Liver (tissue), 9 donors: Measurements from ENCODE around the gene BTLA. TPM values are rescaled to one million over a fixed set of nuclear protein-coding genes. Genes with fewer than 3 reads are reported as not detected.

Experiments used
- DNase-seq: peaks from one replicate; pipeline ENCODE4 v3.0.0-alpha.2; 2017; ENCODE audit warnings: low spot score
- H3K27ac ChIP-seq, 2 donors: one replicate each; pipeline ENCODE4 v1.7.0; 2013; ENCODE audit warnings: inconsistent platforms in 2 of 2, low read length in 2 of 2, control low read depth in 1 of 2, low read depth in 1 of 2, mild to moderate bottlenecking in 1 of 2
- H3K27me3 ChIP-seq, 4 donors: one replicate each; pipeline versions ENCODE4 v1.6.1 to v1.7.0; 2013; ENCODE audit warnings: low read length in 3 of 4, inconsistent platforms in 1 of 4, mild to moderate bottlenecking in 1 of 4, moderate library complexity in 1 of 4; ENCODE audit not compliant: control insufficient read depth in 4 of 4, insufficient read depth in 4 of 4
- H3K36me3 ChIP-seq, 4 donors: one replicate each; pipeline versions ENCODE4 v1.6.1 to v1.7.0; 2013; ENCODE audit warnings: low read length in 3 of 4, mild to moderate bottlenecking in 3 of 4, low read depth in 1 of 4, moderate library complexity in 1 of 4; ENCODE audit not compliant: control insufficient read depth in 4 of 4, insufficient read depth in 3 of 4
- H3K4me1 ChIP-seq, 4 donors: one replicate each; pipeline versions ENCODE4 v1.6.1 to v1.7.0; 2013; ENCODE audit warnings: low read length in 3 of 4, mild to moderate bottlenecking in 3 of 4, moderate library complexity in 1 of 4; ENCODE audit not compliant: control insufficient read depth in 4 of 4, insufficient read depth in 4 of 4
- H3K4me3 ChIP-seq, 3 donors: one replicate each; pipeline versions ENCODE4 v1.6.1 to v1.7.0; 2013; ENCODE audit warnings: low read length in 3 of 3, control low read depth in 1 of 3, low read depth in 1 of 3, mild to moderate bottlenecking in 1 of 3
- H3K9ac ChIP-seq, 2 donors: one replicate each; pipeline ENCODE4 v1.7.0; 2013; ENCODE audit warnings: low read length in 2 of 2, mild to moderate bottlenecking in 2 of 2, moderate library complexity in 2 of 2, control low read depth in 1 of 2, low read depth in 1 of 2
- H3K9me3 ChIP-seq, 4 donors: one replicate each; pipeline versions ENCODE4 v1.6.1 to v1.7.0; 2013; ENCODE audit warnings: low read length in 3 of 4; ENCODE audit not compliant: control insufficient read depth in 4 of 4
- EGR1 ChIP-seq, 2 donors: IDR thresholded peaks; 2 replicates each; pipeline ENCODE4 v1.6.1; 2016 to 2018; ENCODE audit warnings: antibody characterized with exemption in 2 of 2, low read depth in 2 of 2
- FOXA1 ChIP-seq: IDR thresholded peaks from 2 replicates; pipeline ENCODE4 v1.6.1; 2016; ENCODE audit warnings: antibody characterized with exemption
- FOXA2 ChIP-seq: IDR thresholded peaks from 2 replicates; pipeline ENCODE4 v1.6.1; 2016; ENCODE audit warnings: antibody characterized with exemption
- GABPA ChIP-seq, 2 donors: IDR thresholded peaks in 1 of 2; conservative IDR thresholded peaks in 1 of 2; 2 replicates each; pipeline ENCODE4 v1.6.1; 2016; ENCODE audit warnings: antibody characterized with exemption in 2 of 2, mild to moderate bottlenecking in 1 of 2, moderate library complexity in 1 of 2
- HNF4A ChIP-seq, 2 donors: conservative IDR thresholded peaks; 2 replicates each; pipeline ENCODE4 v1.6.1; 2016; ENCODE audit warnings: antibody characterized with exemption in 2 of 2, mild to moderate bottlenecking in 2 of 2
- HNF4G ChIP-seq: IDR thresholded peaks from 2 replicates; pipeline ENCODE4 v1.6.1; 2016; ENCODE audit warnings: antibody characterized with exemption
- JUND ChIP-seq, 2 donors: IDR thresholded peaks; 2 replicates each; pipeline ENCODE4 v1.6.1; 2016; ENCODE audit warnings: antibody characterized with exemption in 2 of 2
- NR2F2 ChIP-seq: IDR thresholded peaks from 2 replicates; pipeline ENCODE4 v1.6.1; 2016; ENCODE audit warnings: antibody characterized with exemption
- RAD21 ChIP-seq, 2 donors: IDR thresholded peaks; 2 replicates each; pipeline ENCODE4 v1.6.1; 2016; ENCODE audit warnings: antibody characterized with exemption in 2 of 2, mild to moderate bottlenecking in 2 of 2
- RXRA ChIP-seq, 2 donors: IDR thresholded peaks; 2 replicates each; pipeline ENCODE4 v1.6.1; 2017 to 2018; ENCODE audit warnings: antibody characterized with exemption in 2 of 2, mild to moderate bottlenecking in 1 of 2
- SP1 ChIP-seq: IDR thresholded peaks from 2 replicates; pipeline ENCODE4 v1.6.1; 2018; ENCODE audit warnings: antibody characterized with exemption, mild to moderate bottlenecking
- TAF1 ChIP-seq: conservative IDR thresholded peaks from 2 replicates; pipeline ENCODE4 v1.6.1; 2016; ENCODE audit warnings: antibody characterized with exemption, mild to moderate bottlenecking
- YY1 ChIP-seq: IDR thresholded peaks from 2 replicates; pipeline ENCODE4 v1.6.1; 2016; ENCODE audit warnings: antibody characterized with exemption, mild to moderate bottlenecking
- WGBS: extraction: QIAGEN DNeasy Blood & Tissue Kit; methylation state at CpG from one replicate; pipeline ENCODE4 v1.1.7; 2013; 5-methylcytosine and 5-hydroxymethylcytosine counted together
- polyA plus RNA-seq, 2 donors: library from polyadenylated mRNA; stranded (reverse) in 1 of 2; unstranded in 1 of 2; fragments of 200-250 nt in 1 of 2; fragments of >200 nt in 1 of 2; fragmentation: Nextera tagmentation in 1 of 2; extraction: Ambion mirVana in 1 of 2; gene quantifications; one replicate each; pipeline versions ENCODE4 v1.2.1 to v1.2.3, GENCODE V29; 2013 to 2015
- total RNA-seq, 2 donors: library from RNA; depleted of rRNA; stranded (reverse); fragments of >200 nt; gene quantifications; one replicate each; pipeline ENCODE4 v1.2.3, GENCODE V29; 2014
- TF ChIP-seq, protein P1 (sequence below): IDR thresholded peaks from 2 replicates; pipeline ENCODE4 v1.6.1; 2016; ENCODE audit warnings: antibody characterized with exemption, mild to moderate bottlenecking
- TF ChIP-seq, protein P2 (sequence below): IDR thresholded peaks from 2 replicates; pipeline ENCODE4 v1.6.1; 2016; ENCODE audit warnings: antibody characterized with exemption
- TF ChIP-seq, protein P3 (sequence below): IDR thresholded peaks from 2 replicates; pipeline ENCODE4 v1.6.1; 2016; ENCODE audit warnings: antibody characterized with exemption
- TF ChIP-seq, protein P4 (sequence below): fragments of 150-350 bp; IDR thresholded peaks from 2 replicates; pipeline ENCODE4 v1.5.1; 2017; ENCODE audit warnings: improper control_type of control experiment, low read depth, low read length; ENCODE audit not compliant: missing input control
- donor health status: healthy.
- donor health status: healthy.
- donor health status: healthy.
- donor health status: healthy.
- donor health status: healthy.

BTLA gene
- total and polyA plus RNA-seq, 4 donors, result 0.08 to 0.43 (median 0.27) TPM

DNA sequence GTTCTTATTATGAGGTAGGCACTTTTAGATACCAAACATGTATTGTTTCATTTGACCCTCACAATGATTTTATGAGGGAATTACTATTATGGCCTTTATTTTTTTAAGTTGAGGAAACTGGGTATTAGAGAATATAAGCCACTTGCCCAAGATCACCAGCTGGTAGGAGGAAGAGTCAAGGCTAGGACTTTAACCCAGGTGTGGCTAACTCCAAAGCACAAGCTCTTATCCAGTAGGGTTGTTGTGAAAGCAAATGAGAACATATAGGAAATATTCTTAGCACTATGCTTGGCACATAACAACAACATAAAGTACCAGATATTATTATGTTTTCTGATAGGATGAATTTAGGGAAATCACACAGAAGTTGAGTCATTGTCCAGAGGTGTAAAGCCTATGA is 7.9 kb downstream of the BTLA start (continued):
- TF ChIP-seq, protein P1, sequence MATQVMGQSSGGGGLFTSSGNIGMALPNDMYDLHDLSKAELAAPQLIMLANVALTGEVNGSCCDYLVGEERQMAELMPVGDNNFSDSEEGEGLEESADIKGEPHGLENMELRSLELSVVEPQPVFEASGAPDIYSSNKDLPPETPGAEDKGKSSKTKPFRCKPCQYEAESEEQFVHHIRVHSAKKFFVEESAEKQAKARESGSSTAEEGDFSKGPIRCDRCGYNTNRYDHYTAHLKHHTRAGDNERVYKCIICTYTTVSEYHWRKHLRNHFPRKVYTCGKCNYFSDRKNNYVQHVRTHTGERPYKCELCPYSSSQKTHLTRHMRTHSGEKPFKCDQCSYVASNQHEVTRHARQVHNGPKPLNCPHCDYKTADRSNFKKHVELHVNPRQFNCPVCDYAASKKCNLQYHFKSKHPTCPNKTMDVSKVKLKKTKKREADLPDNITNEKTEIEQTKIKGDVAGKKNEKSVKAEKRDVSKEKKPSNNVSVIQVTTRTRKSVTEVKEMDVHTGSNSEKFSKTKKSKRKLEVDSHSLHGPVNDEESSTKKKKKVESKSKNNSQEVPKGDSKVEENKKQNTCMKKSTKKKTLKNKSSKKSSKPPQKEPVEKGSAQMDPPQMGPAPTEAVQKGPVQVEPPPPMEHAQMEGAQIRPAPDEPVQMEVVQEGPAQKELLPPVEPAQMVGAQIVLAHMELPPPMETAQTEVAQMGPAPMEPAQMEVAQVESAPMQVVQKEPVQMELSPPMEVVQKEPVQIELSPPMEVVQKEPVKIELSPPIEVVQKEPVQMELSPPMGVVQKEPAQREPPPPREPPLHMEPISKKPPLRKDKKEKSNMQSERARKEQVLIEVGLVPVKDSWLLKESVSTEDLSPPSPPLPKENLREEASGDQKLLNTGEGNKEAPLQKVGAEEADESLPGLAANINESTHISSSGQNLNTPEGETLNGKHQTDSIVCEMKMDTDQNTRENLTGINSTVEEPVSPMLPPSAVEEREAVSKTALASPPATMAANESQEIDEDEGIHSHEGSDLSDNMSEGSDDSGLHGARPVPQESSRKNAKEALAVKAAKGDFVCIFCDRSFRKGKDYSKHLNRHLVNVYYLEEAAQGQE, result no peak
- TF ChIP-seq RAD21 (IDR thresholded peaks at IDR 0.05), result no peak
- TF ChIP-seq HNF4G, result no peak
- TF ChIP-seq YY1, result no peak
- TF ChIP-seq, protein P2, sequence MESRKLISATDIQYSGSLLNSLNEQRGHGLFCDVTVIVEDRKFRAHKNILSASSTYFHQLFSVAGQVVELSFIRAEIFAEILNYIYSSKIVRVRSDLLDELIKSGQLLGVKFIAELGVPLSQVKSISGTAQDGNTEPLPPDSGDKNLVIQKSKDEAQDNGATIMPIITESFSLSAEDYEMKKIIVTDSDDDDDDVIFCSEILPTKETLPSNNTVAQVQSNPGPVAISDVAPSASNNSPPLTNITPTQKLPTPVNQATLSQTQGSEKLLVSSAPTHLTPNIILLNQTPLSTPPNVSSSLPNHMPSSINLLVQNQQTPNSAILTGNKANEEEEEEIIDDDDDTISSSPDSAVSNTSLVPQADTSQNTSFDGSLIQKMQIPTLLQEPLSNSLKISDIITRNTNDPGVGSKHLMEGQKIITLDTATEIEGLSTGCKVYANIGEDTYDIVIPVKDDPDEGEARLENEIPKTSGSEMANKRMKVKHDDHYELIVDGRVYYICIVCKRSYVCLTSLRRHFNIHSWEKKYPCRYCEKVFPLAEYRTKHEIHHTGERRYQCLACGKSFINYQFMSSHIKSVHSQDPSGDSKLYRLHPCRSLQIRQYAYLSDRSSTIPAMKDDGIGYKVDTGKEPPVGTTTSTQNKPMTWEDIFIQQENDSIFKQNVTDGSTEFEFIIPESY, result no peak
- TF ChIP-seq NR2F2, result no peak

DNA sequence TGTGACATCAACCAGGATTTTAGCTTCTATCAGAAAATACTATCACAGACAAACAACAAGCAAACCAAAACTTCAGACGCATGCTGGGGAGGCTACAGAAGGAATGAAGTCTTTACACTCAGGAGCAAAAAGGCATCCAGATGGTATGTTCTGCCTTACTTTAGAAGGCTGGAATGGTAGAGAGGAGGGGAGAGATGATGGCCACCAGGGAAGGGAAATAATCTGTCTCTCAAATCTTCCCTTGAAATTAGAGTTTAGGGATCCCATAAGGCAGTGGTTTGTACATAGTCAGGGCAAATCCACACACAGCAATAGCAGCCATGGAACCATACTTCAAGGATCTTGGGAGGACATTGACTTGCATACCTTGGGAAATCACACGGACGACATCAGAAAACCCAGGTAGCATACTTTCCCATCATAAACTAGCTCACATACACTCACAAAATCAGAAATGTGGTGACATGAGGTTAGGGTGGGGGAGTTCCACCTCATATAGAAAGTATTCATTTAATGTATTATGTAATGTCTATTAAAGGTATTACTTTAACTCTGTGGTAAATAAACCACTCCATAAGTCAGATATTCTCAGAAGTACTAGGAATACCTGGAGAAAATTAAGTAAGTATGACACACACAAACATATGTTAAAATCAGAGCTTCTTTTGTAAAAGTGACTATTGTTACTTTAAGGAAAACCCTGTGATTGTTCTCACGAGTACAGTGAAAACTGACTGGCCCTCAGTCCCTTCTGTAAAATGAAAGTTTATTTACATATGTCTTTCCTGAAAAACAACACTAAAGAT is 9.4 kb downstream of the BTLA start:
- H3K9ac ChIP-seq, result no peak overlapping the region
- no peaks in the 10 kb centered on the region for H3K27me3 ChIP-seq
- no peak overlapping the region for H3K4me3 ChIP-seq
- TF ChIP-seq FOXA1 (no peak), FOXA2 (no peak), JUND (IDR thresholded peaks at IDR 0.05) (no peak), RAD21 (IDR thresholded peaks at IDR 0.05) (no peak), NR2F2 (no peak), EGR1 (IDR thresholded peaks at IDR 0.05; ENCODE audit: low read depth in 2 of 2) (no peak)
- TF ChIP-seq, protein P3, sequence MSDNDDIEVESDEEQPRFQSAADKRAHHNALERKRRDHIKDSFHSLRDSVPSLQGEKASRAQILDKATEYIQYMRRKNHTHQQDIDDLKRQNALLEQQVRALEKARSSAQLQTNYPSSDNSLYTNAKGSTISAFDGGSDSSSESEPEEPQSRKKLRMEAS, result no peak
- no peaks in the 10 kb centered on the region for H3K4me1 ChIP-seq
- H3K27ac ChIP-seq, result no peak overlapping the region
- 86% methylated on average over 4 of the region's 4 CpGs for WGBS
- DNase-seq, result no peak
- no peaks in the 10 kb centered on the region for H3K9me3 ChIP-seq
- no peaks in the 10 kb centered on the region for H3K36me3 ChIP-seq

DNA sequence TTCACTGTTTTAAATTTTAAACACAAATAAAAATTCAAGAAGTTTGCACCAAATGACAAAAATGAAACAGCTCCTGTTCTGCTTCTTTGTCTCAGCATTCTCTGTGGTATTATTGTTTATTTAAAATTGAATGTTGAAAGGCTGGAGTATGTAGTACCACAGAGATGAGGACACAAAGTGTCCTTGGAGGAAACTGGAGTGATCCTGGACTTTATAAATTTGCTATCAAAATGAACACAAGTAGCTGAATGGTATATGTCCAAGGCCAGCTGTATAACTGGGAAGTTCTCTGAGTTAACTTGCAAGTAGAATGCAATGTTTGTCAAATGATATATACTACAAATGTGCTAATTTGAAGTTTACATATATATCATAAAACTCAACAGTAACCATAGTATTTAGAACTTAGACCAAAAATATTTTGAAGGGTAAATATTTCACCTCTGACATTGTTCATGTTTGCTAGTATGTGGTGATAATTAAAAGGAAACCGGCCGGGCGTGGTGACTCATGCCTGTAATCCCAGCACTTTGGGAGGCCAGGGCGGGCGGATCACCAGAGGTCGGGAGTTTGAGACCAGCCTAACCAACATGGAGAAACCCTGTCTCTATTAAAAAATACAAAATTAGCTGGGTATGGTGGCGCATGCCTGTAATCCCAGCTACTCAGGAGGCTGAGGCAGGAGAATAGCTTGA is 12.3 kb downstream of the BTLA start:
- no peak for DNase-seq
- Histone ChIP-seq H3K4me1 (no peaks in the 10 kb centered on the region), H3K27ac (no peak overlapping the region), H3K4me3 (no peak overlapping the region), H3K9ac (no peak overlapping the region), H3K27me3 (no peaks in the 10 kb centered on the region), H3K9me3 (no peaks in the 10 kb centered on the region), H3K36me3 (no peaks in the 10 kb centered on the region)
- 92% methylated on average over 7 of the region's 7 CpGs for WGBS
- TF ChIP-seq RAD21 (IDR thresholded peaks at IDR 0.05), result no peak
- TF ChIP-seq, protein P4, sequence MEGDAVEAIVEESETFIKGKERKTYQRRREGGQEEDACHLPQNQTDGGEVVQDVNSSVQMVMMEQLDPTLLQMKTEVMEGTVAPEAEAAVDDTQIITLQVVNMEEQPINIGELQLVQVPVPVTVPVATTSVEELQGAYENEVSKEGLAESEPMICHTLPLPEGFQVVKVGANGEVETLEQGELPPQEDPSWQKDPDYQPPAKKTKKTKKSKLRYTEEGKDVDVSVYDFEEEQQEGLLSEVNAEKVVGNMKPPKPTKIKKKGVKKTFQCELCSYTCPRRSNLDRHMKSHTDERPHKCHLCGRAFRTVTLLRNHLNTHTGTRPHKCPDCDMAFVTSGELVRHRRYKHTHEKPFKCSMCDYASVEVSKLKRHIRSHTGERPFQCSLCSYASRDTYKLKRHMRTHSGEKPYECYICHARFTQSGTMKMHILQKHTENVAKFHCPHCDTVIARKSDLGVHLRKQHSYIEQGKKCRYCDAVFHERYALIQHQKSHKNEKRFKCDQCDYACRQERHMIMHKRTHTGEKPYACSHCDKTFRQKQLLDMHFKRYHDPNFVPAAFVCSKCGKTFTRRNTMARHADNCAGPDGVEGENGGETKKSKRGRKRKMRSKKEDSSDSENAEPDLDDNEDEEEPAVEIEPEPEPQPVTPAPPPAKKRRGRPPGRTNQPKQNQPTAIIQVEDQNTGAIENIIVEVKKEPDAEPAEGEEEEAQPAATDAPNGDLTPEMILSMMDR, result no peak
- TF ChIP-seq SP1, result no peak
- TF ChIP-seq GABPA (IDR thresholded peaks at IDR 0.05 in 1 of 2, conservative IDR thresholded peaks at IDR 0.05 in 1 of 2), result no peak
- TF ChIP-seq, protein P3, result no peak
- TF ChIP-seq TAF1, result no peak
- TF ChIP-seq, protein P1, result no peak
- no peak for TF ChIP-seq RXRA (IDR thresholded peaks at IDR 0.05)
- TF ChIP-seq FOXA1, result no peak
- TF ChIP-seq HNF4A (conservative IDR thresholded peaks at IDR 0.05), result no peak
- TF ChIP-seq NR2F2, result no peak
- no peak for TF ChIP-seq JUND (IDR thresholded peaks at IDR 0.05)
- no peak for TF ChIP-seq YY1
